GM18505 (cell line): Measurements from ENCODE around the gene PDGFB.
"Not testable (repeated sequence)": the region's sequence is repeated elsewhere in the genome, so short reads cannot be mapped to it uniquely, and the experiment has no call there.

Experiments used
- ATAC-seq: cut with Tn5 transposase; IDR thresholded peaks from one replicate; pipeline ENCODE4 v1.9.1; 2021; ENCODE audit not compliant: unreplicated experiment
- POLR2A ChIP-seq: IDR thresholded peaks from 4 replicates; pipeline ENCODE4 v1.6.1; 2011; ENCODE audit warnings: borderline replicate concordance; ENCODE audit not compliant: insufficient read depth, insufficient read length; ENCODE audit errors: extremely low read depth

The PDGFB gene

GRCh38 chr22:39229075-39229474 is 15.7 kb downstream of the PDGFB start:
- no peak for ATAC-seq
- no peak for TF ChIP-seq POLR2A

DNA sequence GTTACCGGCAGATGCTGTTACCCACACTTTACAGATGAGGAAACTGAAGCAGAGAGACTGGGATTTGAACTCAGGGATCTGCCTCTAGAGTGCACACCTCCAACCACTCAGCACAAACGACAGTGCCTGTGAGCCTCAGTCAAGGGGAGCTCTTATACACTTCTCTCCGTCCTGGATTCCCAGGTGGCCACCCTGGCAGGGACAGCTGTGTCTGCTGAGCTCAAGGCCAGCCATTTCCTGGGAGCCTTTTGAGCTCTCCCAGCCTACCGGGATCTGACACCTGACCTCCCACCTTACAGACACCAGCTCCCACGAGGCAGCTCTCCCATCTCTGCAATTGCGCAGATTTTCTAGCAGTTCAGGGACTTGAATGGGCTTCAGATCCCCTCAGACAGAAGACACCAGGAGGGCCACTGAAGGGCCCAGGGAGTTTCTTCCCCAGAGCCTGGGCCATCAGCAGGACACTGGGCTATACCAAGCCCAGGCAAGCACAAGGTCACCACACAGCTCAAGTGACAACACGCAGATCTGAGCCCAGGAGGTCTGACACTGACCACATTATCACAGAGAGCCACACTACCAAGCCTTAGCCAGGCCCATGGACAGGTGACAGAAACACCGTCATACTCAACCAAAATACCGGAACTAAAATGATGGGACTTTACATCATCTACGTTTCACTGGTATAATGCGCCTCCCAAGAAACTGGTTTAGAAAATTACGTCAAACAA is 17.1 kb downstream of the PDGFB start:
- no peak for TF ChIP-seq POLR2A
- ATAC-seq, result no peak

DNA sequence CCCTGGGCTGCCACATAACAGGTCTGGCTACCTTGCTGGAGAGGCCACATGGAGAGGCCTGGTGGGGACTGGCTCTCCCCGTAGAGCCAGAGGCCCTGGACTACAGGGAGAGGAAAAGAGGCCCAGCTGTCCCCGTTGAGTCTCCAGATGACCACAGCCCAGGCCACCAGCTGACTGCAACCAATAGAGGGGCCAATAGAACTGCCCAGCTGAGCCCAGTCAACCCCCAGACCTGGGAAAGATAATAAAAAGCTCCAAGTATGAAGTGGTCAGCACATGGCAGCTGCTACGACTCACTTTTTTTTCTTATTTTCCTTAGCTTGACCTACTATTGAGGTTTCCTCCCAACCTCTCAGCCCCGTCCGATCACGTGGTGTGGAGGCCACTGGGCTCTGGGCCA is 18.4 kb downstream of the PDGFB start:
- TF ChIP-seq POLR2A, result no peak
- no peak for ATAC-seq

DNA sequence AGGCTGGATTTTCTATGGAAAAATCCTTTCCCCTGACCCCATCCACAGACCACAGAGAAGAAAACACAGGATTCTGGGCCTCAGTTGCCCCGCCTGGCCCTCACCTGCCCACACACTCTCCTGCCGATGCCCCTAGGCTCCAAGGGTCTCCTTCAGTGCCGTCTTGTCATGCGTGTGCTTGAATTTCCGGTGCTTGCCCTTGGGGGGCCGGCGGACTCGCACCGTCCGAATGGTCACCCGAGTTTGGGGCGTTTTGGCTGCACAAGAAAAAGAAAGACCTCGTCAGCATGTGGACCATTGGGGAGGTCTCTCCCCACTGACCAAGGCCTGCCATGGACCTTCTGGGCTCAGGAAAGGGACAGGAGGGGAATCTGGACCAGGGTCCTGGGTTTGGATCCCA is 19.2 kb downstream of the PDGFB start:
- ATAC-seq, result no peak
- TF ChIP-seq POLR2A, result no peak

DNA sequence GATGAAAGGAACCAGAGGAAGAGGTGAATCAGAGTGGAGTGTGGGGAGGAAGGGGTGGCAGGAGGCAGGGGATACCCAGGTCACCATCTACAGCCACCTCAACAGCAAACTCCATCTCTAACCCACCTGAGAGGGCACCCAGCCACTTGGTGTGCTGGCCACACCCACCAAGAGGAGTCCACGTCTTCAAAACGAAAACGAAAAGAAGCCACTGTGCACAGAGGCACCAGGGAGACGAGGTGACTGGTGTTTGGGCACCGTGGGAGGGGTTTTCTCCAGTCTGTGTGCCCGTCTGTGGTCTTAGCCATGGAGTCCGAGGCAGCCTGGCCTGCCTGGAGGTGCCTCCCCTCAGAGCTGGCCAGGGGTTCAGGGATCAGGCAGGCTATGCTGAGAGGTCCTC is 20.2 kb downstream of the PDGFB start:
- TF ChIP-seq POLR2A, result no peak
- ATAC-seq, result no peak

GRCh38 chr22:39223091-39223710 is 21.6 kb downstream of the PDGFB start:
- ATAC-seq, result no peak
- no peak for TF ChIP-seq POLR2A

- TF ChIP-seq POLR2A, result no peak
Observed at GRCh38 chr22:39221999-39222686, 22.6 kb downstream of the PDGFB start.

DNA sequence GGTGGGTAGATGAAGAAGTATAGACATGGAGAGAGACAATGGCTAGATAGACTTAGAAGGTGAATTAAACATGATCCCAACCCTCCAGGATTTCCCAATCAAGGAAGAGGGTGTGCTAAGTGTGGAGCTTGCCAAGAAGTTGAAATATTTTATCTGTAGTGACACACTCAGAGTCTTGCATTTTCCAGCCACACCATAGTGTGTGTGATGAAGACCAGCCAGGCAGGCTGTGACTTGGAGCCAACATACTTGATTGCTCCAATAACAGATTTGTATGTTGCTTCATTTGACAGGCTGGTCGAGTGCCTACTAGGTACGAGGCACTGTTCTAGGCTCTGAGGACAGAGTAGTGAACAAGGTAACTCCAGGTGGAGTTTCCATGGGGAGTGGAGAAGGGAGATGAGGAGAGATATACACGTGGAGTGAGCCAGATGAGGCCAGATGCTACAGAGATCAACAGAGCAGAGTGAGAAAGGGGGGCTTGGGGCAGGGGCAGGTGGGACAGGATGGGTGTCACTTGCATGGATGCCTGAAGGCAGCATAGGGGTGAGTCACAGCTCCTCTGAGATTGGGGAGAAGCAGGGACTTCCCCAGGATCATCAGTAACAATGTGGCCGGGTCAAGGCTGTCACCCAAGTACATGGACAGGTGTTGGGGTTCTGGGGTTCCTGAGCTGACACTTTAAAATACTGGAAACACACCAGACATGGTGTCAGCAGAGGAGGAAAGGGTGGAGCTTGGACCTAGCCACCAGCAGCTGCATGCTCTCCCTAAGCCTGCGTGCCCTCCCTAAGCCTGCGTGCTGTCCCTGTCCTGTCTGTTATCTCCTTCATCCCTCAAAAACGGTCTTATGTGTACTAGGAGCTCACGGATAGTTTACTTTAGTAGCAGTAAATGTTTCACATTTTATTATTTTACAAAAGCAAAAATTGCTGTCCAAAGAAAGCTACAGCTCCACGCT is 23.6 kb downstream of the PDGFB start:
- no peak for ATAC-seq
- no peak for TF ChIP-seq POLR2A

More at GRCh38 chr22:39221999-39222686, 22.6 kb downstream of the PDGFB start:
- no peak for ATAC-seq

DNA sequence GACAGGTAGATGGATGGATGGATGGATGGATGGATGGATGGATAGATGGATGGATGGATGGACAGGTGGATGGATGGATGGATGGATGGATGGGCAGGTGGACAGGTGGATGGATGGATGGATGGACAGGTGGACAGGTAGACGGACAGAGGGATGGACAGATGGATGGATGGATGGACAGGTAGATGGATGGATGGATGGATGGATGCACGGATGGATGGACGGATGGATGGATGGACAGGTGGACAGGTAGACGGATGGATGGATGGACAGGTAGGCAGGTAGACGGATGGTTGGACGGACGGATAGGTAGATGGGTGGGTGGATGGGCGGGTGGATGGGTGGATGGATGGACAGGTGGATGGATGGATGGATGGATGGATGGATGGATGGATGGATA is 24.3 kb downstream of the PDGFB start:
- no peak for TF ChIP-seq POLR2A
- no peak for ATAC-seq

GRCh38 chr22:39219071-39220039 is 25.4 kb downstream of the PDGFB start:
- TF ChIP-seq POLR2A, result no peak
- ATAC-seq, result no peak

DNA sequence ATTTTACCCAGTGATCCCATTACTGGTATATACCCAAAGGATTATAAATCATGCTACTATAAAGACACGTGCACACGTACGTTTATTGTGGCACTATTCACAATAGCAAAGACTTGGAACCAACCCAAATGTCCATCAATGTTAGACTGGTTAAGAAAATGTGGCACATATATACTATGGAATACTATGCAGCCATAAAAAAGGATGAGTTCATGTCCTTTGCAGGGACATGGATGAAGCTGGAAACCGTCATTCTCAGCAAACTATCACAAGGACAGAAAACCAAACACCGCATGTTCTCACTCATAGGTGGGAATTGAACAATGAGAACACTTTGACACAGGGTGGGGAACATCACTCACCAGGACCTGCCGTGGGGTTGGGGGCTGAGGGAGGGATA is 26.4 kb downstream of the PDGFB start:
- ATAC-seq, result not testable (repeated sequence)

GRCh38 chr22:39216143-39216490 is 28.7 kb downstream of the PDGFB start:
- ATAC-seq, result no peak
- no peak for TF ChIP-seq POLR2A
